Peyer's patch (tissue), 4 donors: ENCODE data around the gene LRRC1. TPM values are rescaled to one million over a fixed set of nuclear protein-coding genes. Genes with fewer than 3 reads are reported as not detected.
A peak's percentile ranks its signal among the peaks of the same experiment; 100 is the strongest.

Experiments used
- DNase-seq, 3 donors: peaks; one replicate each; pipeline ENCODE4 v3.0.0-alpha.2; 2017 to 2019
- H3K27ac ChIP-seq, 4 donors: fragments of 200-600 bp; sonication (generic); one replicate each; pipeline ENCODE4 v1.5.1; 2016 to 2019
- H3K27me3 ChIP-seq, 2 donors: fragments of 200-600 bp; sonication (generic); one replicate each; pipeline ENCODE4 v1.5.1; 2019
- H3K36me3 ChIP-seq, 3 donors: fragments of 200-600 bp; sonication (generic); one replicate each; pipeline ENCODE4 v1.5.1; 2016 to 2019
- H3K4me1 ChIP-seq, 4 donors: fragments of 200-600 bp; sonication (generic); one replicate each; pipeline ENCODE4 v1.5.1; 2016 to 2019
- H3K4me3 ChIP-seq, 4 donors: fragments of 200-600 bp; sonication (generic); 1 replicate in 3 of 4; 2 replicates in 1 of 4; pipeline ENCODE4 v1.5.1; 2016 to 2019; ENCODE audit warnings: mild to moderate bottlenecking in 1 of 4
- H3K9me3 ChIP-seq, 4 donors: fragments of 200-600 bp; sonication (generic); one replicate each; pipeline ENCODE4 v1.5.1; 2016 to 2019; ENCODE audit warnings: mild to moderate bottlenecking in 1 of 4
- CTCF ChIP-seq, 6 experiments: fragments of 450-650 bp in 4 of 6; fragments of 200-600 bp in 2 of 6; sonication (generic) in 1 of 6; IDR thresholded peaks; one replicate each; pipeline ENCODE4 v1.5.1; 2017 to 2019; ENCODE audit warnings: antibody characterized with exemption in 6 of 6, mild to moderate bottlenecking in 3 of 6, moderate library complexity in 1 of 6
- POLR2A ChIP-seq, 2 donors: fragments of 450-650 bp; IDR thresholded peaks; one replicate each; pipeline ENCODE4 v1.5.1; 2017; ENCODE audit warnings: antibody characterized with exemption in 2 of 2, mild to moderate bottlenecking in 2 of 2, moderate library complexity in 2 of 2
- total RNA-seq, 4 donors: library from RNA; depleted of rRNA; stranded (reverse); fragments of >200 nt; gene quantifications; one replicate each; pipeline ENCODE4 v1.1.0, GENCODE V29; 2016

Gene LRRC1
- total RNA-seq, 4 donors from 2014 or later = 37.1 to 63.6 (median 49.8) TPM

- DNase-seq = no peak
- Histone ChIP-seq H3K4me1 (peaks cover 0 to 44% (median 0%) of the 10 kb centered on the region in 4 donors), H3K27ac (peak overlapping the region in 3 of 4 donors; percentile 10 to 80 (median 18)), H3K36me3 (no peaks in the 10 kb centered on the region), H3K27me3 (no peaks in the 10 kb centered on the region), H3K9me3 (no peaks in the 10 kb centered on the region), H3K4me3 (no peak overlapping the region)
- TF ChIP-seq CTCF (IDR thresholded peaks at IDR 0.05) (no peak), POLR2A (IDR thresholded peaks at IDR 0.05) (no peak)
These were observed 16.9 kb downstream of the LRRC1 start for GRCh38 chr6:53811746-53812145.

- Histone ChIP-seq H3K9me3 (no peaks in the 10 kb centered on the region), H3K4me1 (peaks cover 0 to 44% (median 0%) of the 10 kb centered on the region in 4 donors), H3K27me3 (no peaks in the 10 kb centered on the region), H3K4me3 (no peak overlapping the region), H3K36me3 (no peaks in the 10 kb centered on the region), H3K27ac (peak overlapping the region in 3 of 4 donors; percentile 23 to 54 (median 50))
- peak in 1 of 3 donors; percentile 76 for DNase-seq
- TF ChIP-seq POLR2A (IDR thresholded peaks at IDR 0.05) (no peak), CTCF (IDR thresholded peaks at IDR 0.05) (no peak)
These were observed 18.3 kb downstream of the LRRC1 start for GRCh38 chr6:53813096-53813495.

- no peak for DNase-seq
- H3K4me1 ChIP-seq = peaks cover 0 to 44% (median 0%) of the 10 kb centered on the region in 4 donors
- H3K36me3 ChIP-seq = no peaks in the 10 kb centered on the region
- H3K4me3 ChIP-seq = no peak overlapping the region
- H3K27ac ChIP-seq = peak overlapping the region in 2 of 4 donors; percentile 53 to 54
- TF ChIP-seq CTCF (IDR thresholded peaks at IDR 0.05) (no peak), POLR2A (IDR thresholded peaks at IDR 0.05) (no peak)
- H3K9me3 ChIP-seq = no peaks in the 10 kb centered on the region
- no peaks in the 10 kb centered on the region for H3K27me3 ChIP-seq
These were observed 19.0 kb downstream of the LRRC1 start for GRCh38 chr6:53813801-53814200.

GRCh38 chr6:53814353-53814752 is 19.5 kb downstream of the LRRC1 start:
- no peak overlapping the region for H3K27ac ChIP-seq
- no peaks in the 10 kb centered on the region for H3K36me3 ChIP-seq
- DNase-seq = no peak
- H3K9me3 ChIP-seq = no peaks in the 10 kb centered on the region
- peaks cover 0 to 44% (median 0%) of the 10 kb centered on the region in 4 donors for H3K4me1 ChIP-seq
- no peaks in the 10 kb centered on the region for H3K27me3 ChIP-seq
- no peak overlapping the region for H3K4me3 ChIP-seq
- TF ChIP-seq CTCF (IDR thresholded peaks at IDR 0.05) = no peak
- no peak for TF ChIP-seq POLR2A (IDR thresholded peaks at IDR 0.05)

- H3K27me3 ChIP-seq = no peaks in the 10 kb centered on the region
- peaks cover 0 to 43% (median 0%) of the 10 kb centered on the region in 4 donors for H3K4me1 ChIP-seq
- no peak overlapping the region for H3K4me3 ChIP-seq
- TF ChIP-seq CTCF (IDR thresholded peaks at IDR 0.05) (no peak), POLR2A (IDR thresholded peaks at IDR 0.05) (no peak)
- H3K9me3 ChIP-seq = no peaks in the 10 kb centered on the region
- no peak overlapping the region for H3K27ac ChIP-seq
- DNase-seq = no peak
- H3K36me3 ChIP-seq = no peaks in the 10 kb centered on the region
These were observed 20.7 kb downstream of the LRRC1 start for GRCh38 chr6:53815381-53816119.
